Measurements from ENCODE around the gene PIGB.
"Not testable (repeated sequence)": the region's sequence is repeated elsewhere in the genome, so short reads cannot be mapped to it uniquely, and the experiment has no call there.

PIGB gene

DNA sequence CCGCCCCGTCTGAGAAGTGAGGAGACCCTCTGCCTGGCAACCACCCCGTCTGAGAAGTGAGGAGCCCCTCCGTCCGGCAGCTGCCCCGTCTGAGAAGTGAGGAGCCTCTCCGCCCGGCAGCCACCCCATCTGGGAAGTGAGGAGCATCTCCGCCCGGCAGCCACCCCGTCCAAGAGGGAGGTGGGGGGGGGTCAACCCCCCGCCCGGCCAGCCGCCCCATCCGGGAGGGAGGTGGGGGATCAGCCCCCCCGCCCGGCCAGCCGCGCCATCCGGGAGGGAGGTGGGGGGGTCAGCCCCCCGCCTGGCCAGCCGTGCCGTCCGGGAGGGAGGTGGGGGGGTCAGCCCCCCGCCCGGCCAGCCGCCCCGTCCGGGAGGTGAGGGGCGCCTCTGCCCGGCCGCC is 16.2 kb upstream of the PIGB start:
- not testable (repeated sequence) for DNase-seq

- DNase-seq, result no peak
Observed at GRCh38 chr15:55319537-55320237, 665 bp downstream of the PIGB start.

- DNase-seq, result no peak
Observed at GRCh38 chr15:55320238-55320550, 1.2 kb downstream of the PIGB start.

- DNase-seq, result no peak
Observed at GRCh38 chr15:55320963-55321362, 1.9 kb downstream of the PIGB start.

DNA sequence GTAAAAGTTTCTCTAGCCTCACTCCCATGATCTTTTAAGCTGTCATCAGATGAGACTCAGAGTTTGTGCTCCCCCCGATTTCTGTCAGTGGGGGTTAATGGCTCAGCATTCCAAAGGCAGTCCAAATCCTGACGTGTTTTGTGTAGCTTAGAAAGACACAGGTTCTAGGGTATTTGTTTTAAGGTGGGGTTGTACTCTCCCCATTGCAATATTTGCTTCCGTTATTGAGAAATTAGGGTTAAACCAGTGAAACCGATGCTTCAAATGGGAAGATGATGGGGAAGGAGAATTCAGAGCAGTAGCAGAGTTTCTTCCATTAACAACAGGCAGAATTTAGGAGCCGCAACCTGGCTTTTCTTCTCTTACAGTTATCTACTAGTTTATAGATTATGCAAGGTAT is 3.4 kb downstream of the PIGB start:
- DNase-seq, result no peak

- DNase-seq, result no peak
Observed at GRCh38 chr15:55327387-55327786, 8.4 kb downstream of the PIGB start.

DNA sequence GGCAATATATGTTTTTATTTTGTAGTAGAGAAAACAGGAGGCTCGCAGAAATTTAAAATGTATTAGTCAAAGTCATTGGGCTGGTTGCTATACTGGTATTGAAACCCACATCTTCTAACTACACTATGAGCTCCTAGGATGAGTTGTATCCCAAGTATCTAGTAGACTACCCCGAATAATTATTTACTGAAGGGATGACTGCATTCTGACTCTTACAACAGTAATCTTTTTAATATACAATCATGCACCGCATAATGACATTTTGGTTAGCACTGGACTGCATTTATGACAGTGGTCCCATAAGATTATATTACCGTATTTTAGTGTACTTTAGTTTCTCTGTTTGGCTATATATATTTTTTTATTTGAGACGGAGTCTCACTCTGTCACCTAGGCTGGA is 15.3 kb downstream of the PIGB start:
- DNase-seq, result no peak

GRCh38 chr15:55334997-55335396 is 16.0 kb downstream of the PIGB start:
- DNase-seq, result no peak

GRCh38 chr15:55337160-55337559 is 18.1 kb downstream of the PIGB start:
- no peak for DNase-seq

- DNase-seq, result no peak
Observed at GRCh38 chr15:55343168-55343567, 24.1 kb downstream of the PIGB start.

GRCh38 chr15:55344206-55344605 is 25.2 kb downstream of the PIGB start:
- no peak for DNase-seq

DNA sequence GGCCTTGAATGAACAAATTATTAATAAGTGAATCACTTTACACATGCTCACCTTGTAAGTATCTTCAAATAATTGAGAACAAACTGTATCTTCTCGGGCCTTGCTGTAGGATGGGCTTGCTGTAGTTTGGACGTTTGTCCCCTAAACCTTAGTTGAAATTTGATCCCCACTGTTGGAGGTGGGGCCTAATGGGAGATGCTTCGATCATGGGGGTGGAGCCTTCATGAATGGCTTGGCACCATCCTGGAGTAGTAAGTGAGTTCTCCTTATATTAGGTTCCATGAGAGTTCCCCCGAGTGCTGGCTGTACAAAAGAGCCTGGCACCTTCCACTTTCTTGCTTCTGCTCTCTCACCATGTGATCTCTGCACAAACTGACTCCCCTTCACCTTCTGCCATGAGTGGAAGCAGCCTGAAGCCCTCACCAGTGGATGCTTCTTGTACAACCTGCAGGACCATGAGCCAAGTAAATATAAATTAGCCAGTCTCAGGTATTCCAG is 29.3 kb downstream of the PIGB start:
- DNase-seq, result no peak

DNA sequence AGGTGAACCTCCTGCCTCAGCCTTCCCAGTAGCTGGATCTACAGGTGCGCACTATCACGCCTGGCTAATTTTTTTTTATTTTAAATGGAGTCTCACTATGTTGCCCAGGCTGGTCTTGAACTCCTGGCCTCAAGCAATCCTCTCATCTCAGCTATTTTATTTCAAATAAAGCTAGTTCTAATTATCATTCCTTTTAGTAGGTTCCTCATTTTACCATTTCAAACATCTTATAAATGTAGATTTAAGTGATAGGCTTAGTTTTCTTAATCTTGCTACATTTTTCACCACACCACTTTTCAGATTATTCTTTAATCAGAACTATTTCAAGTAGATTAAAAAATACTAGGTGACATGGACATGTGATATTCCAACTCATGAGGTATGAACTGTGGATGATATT is 30.3 kb downstream of the PIGB start:
- no peak for DNase-seq

GRCh38 chr15:55353025-55353424 is 34.0 kb downstream of the PIGB start:
- no peak for DNase-seq

DNA sequence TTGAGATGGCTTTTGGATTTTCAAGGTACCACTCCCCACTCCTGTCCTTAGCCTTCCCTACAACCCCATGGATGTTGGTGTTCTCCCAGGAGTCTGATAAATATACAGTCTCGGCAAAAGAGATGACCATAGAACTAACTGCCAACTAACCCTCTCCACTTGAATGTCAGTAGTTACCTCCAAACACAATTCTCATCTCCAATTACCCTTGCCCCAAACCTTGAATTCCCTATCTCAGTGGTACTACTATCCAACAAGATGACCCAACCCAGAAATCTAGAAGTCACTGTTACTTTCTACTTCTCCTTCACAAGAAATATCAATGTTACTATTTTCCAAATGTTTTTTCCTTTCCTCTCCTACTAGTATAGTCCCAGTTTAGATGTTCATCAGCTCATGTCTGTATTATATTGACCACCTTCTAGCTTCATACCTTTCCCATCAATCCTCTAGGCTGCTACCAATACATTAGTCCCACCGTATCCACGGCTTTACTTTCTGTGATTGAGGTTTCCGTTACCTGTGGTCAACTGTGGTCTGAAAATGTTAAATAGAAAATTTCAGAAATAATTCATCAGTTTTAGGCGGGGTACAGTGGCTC is 38.1 kb downstream of the PIGB start:
- no peak for DNase-seq

DNA sequence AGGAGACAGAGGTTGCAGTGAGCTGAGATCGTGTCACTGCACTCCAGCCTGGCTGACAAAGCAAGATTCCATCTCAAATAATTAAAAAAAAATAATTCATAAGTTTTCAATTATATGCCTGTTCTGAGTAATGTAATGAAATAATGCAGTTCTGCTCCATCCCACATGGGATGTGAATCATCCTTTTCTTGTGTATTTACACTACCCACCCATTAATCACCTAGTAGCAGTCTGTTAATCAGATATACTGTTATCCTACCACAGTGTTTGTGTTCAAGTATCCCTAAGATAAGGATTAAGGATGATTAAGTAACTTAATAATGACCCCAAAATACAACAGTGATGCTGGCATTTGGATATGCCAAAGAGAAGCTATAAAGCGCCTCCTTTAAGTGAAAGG is 38.8 kb downstream of the PIGB start:
- DNase-seq, result no peak

- no peak for DNase-seq
Observed at GRCh38 chr15:55358471-55358870, 39.4 kb downstream of the PIGB start.

DNA sequence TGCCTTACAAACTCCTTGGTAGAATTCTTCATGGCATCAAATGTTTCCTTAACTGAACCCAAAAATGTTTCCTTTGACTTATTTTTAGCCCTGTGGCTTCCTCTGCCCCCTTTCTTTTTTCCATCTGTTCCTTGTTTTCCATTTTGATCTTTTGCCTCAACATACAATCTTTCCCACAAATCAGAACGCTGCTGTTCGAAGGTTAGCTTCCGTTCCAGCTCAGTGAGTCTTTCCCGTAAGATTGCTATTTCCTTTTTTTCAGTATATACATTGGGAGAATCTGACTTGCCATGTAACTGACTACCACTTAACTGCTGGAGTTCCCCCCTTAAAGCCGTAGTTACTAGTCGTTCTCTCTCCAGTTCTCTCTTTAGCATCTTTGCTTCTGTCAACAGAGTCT is 41.2 kb downstream of the PIGB start:
- no peak for DNase-seq

GRCh38 chr15:55361048-55361447 is 42.0 kb downstream of the PIGB start:
- no peak for DNase-seq

GRCh38 chr15:55362641-55363040 is 43.6 kb downstream of the PIGB start:
- no peak for DNase-seq

DNA sequence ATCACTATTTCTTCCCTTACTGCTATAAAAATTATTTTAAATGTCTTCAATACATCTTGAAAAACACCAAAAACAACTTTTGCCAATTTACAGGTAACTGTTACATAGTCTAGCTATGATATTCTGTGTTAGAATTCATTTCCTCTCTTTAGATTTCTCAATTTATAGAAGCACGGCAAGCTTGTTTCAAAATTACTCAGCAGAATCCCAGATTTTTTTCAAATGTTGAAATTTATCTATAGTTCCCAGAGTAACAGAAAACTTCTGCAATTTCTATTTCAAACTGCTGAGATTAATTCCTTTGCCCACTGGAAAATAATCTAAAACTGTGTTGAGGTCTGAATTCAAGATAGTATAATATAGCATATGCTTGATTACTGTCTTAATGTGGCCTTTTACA is 48.0 kb downstream of the PIGB start:
- no peak for DNase-seq

- DNase-seq, result no peak
Observed at GRCh38 chr15:55372701-55373440, 53.8 kb downstream of the PIGB start.

GRCh38 chr15:55379095-55379494 is 60.1 kb downstream of the PIGB start:
- DNase-seq, result no peak

DNA sequence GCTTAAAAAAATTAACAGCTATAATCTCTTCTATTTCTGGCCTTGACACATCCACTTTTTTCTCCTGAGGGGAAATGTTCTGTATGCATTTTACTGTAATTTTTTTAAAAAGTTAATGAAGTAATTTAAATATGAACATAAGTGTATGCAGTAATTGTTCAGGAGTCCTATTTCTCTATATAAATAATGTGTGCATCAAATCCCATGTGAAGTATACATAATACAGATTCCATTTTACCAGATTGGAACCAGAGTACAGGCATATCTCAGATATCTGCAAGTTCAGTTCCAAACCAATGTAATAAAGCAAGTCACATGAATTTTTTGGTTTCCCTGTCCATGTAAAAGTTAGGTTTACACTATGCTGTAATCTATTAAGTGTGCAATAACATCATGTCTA is 62.6 kb downstream of the PIGB start:
- DNase-seq, result no peak

Measured in activated T-cell treated with anti-CD3 and anti-CD28 coated beads, Interleukin-2, amount 50 U/mL, for 48 hours (primary cell).